GM21717 (cell line): ENCODE data around the gene SH3BP4.

ENCODE experiments used
- ATAC-seq: cut with Tn5 transposase; IDR thresholded peaks from one replicate; pipeline ENCODE4 v1.9.1; 2021; ENCODE audit warnings: mild to moderate bottlenecking, moderate library complexity; ENCODE audit not compliant: unreplicated experiment

The SH3BP4 gene

GRCh38 chr2:234996069-234996940, 44.5 kb downstream of the SH3BP4 start:
- no peak for ATAC-seq

GRCh38 chr2:234996941-234997270, 45.1 kb downstream of the SH3BP4 start:
- no peak for ATAC-seq

- no peak for ATAC-seq
Measured at GRCh38 chr2:234997389-234997788, 45.6 kb downstream of the SH3BP4 start.

GRCh38 chr2:234998404-234999211, 46.8 kb downstream of the SH3BP4 start:
- ATAC-seq: no peak

GRCh38 chr2:234999740-235000425, 48.1 kb downstream of the SH3BP4 start:
- ATAC-seq: no peak

GRCh38 chr2:235000426-235001236, 48.8 kb downstream of the SH3BP4 start:
- no peak for ATAC-seq

- no peak for ATAC-seq
Measured at GRCh38 chr2:235001237-235002133, 49.7 kb downstream of the SH3BP4 start.

- no peak for ATAC-seq
Measured at GRCh38 chr2:235002198-235003095, 50.6 kb downstream of the SH3BP4 start.

- ATAC-seq: no peak
Measured at GRCh38 chr2:235003096-235003775, 51.4 kb downstream of the SH3BP4 start.

- no peak for ATAC-seq
Measured at GRCh38 chr2:235004329-235004903, 52.6 kb downstream of the SH3BP4 start.

- ATAC-seq: no peak
Measured at GRCh38 chr2:235005023-235005422, 53.2 kb downstream of the SH3BP4 start.

GRCh38 chr2:235005603-235006259, 53.9 kb downstream of the SH3BP4 start:
- no peak for ATAC-seq

GRCh38 chr2:235006461-235006860, 54.6 kb downstream of the SH3BP4 start:
- no peak for ATAC-seq

GRCh38 chr2:235006986-235007385, 55.2 kb downstream of the SH3BP4 start:
- no peak for ATAC-seq

- ATAC-seq: no peak
Measured at GRCh38 chr2:235007664-235008457, 56.0 kb downstream of the SH3BP4 start.

- ATAC-seq: no peak
Measured at GRCh38 chr2:235008584-235009044, 56.8 kb downstream of the SH3BP4 start.
